ENCODE results near the gene MOB3A.

Gene MOB3A

GRCh38 chr19:2046046-2046907, 49.8 kb downstream of the MOB3A start:
- no peak overlapping the region for H3K4me3 ChIP-seq (ENCODE audit: low read length)
- DNase-seq (ENCODE audit: low read depth) = no peak
- TF ChIP-seq, protein P1, sequence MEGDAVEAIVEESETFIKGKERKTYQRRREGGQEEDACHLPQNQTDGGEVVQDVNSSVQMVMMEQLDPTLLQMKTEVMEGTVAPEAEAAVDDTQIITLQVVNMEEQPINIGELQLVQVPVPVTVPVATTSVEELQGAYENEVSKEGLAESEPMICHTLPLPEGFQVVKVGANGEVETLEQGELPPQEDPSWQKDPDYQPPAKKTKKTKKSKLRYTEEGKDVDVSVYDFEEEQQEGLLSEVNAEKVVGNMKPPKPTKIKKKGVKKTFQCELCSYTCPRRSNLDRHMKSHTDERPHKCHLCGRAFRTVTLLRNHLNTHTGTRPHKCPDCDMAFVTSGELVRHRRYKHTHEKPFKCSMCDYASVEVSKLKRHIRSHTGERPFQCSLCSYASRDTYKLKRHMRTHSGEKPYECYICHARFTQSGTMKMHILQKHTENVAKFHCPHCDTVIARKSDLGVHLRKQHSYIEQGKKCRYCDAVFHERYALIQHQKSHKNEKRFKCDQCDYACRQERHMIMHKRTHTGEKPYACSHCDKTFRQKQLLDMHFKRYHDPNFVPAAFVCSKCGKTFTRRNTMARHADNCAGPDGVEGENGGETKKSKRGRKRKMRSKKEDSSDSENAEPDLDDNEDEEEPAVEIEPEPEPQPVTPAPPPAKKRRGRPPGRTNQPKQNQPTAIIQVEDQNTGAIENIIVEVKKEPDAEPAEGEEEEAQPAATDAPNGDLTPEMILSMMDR (conservative IDR thresholded peaks at IDR 0.05; ENCODE audit: low read length) = no peak

- DNase-seq (ENCODE audit: low read depth) = no peak
These were observed 50.6 kb downstream of the MOB3A start for GRCh38 chr19:2045501-2046045.

GRCh38 chr19:2044709-2045500, 51.2 kb downstream of the MOB3A start:
- H3K4me3 ChIP-seq (ENCODE audit: low read length) = no peak overlapping the region
- TF ChIP-seq, protein P1 (conservative IDR thresholded peaks at IDR 0.05; ENCODE audit: low read length) = no peak
- no peak for DNase-seq (ENCODE audit: low read depth)

More at GRCh38 chr19:2045501-2046045, 50.6 kb downstream of the MOB3A start:
- H3K4me3 ChIP-seq (ENCODE audit: low read length) = no peak overlapping the region
- TF ChIP-seq, protein P1 (conservative IDR thresholded peaks at IDR 0.05; ENCODE audit: low read length) = no peak

- H3K4me3 ChIP-seq (ENCODE audit: low read length) = no peak overlapping the region
- TF ChIP-seq, protein P1 (conservative IDR thresholded peaks at IDR 0.05; ENCODE audit: low read length) = no peak
- no peak for DNase-seq (ENCODE audit: low read depth)
These were observed 52.0 kb downstream of the MOB3A start for GRCh38 chr19:2043961-2044708.

DNA sequence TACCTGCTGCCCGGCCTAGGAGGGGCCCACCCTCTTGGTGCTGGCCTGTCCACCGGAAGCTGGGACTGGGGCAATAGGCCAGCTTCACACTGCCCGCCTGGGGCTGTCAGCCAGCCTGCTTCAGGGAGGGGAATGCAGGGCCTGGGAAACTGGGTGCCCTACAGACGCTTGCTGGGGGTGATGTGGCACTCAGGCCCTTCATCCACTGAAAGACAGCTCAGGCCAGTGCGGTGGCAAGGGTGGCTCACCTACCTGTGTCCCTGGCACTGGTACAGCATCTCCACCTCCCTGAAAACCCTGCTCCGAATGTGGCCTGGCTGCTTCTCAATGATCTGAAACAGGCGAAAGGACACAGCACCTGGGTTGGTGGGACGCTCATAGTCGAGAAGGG, 52.9 kb downstream of the MOB3A start:
- H3K4me3 ChIP-seq (ENCODE audit: low read length) = no peak overlapping the region
- TF ChIP-seq, protein P1 (conservative IDR thresholded peaks at IDR 0.05; ENCODE audit: low read length) = no peak
- no peak for DNase-seq (ENCODE audit: low read depth)

GRCh38 chr19:2042485-2043250, 53.5 kb downstream of the MOB3A start:
- no peak overlapping the region for H3K4me3 ChIP-seq (ENCODE audit: low read length)
- TF ChIP-seq, protein P1 (conservative IDR thresholded peaks at IDR 0.05; ENCODE audit: low read length) = no peak
- DNase-seq (ENCODE audit: low read depth) = no peak
